ENCODE measurements around the gene NMT2. TPM values are rescaled to one million over a fixed set of nuclear protein-coding genes. Genes with fewer than 3 reads are reported as not detected.

NMT2 gene
- total and polyA plus RNA-seq, 4 donors = 9.6 to 19.1 (median 17.0) TPM

DNA sequence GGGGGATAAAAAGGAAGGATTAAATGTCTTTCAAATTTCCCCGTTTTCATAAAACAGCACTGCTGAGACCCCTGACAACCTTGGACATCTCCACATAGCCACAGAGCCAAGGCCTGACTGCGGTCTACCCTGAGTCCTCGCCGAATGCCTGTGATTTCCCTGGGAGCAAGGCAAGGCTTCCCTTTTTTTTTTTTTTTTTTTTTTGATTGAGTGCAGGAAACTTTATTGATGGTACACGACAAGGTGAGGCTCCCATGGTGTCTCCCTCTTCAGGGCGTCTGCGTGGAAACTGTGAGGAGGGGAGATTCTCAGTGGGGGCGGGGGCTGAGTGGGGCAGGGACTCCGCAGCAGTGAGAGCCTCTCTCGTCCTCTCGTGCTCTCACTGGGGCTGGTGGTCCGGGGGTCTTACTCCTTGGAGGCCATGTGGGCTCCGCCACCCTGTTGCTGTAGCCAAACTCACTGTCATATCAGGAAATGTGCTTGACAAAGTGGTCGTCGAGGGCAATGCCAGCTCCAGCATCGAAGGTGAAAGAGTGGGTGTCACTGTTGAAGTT is 75.6 kb downstream of the NMT2 start:
- Histone ChIP-seq H3K4me1 (ENCODE audit: control insufficient read depth in 4 of 4, insufficient read depth in 4 of 4, low read length in 3 of 4) (peaks cover 3 to 19% (median 13%) of the 10 kb centered on the region in 4 donors), H3K9ac (ENCODE audit: low read depth in 1 of 2, low read length in 2 of 2) (no peak overlapping the region), H3K9me3 (ENCODE audit: control insufficient read depth in 4 of 4, low read length in 3 of 4) (no peaks in the 10 kb centered on the region), H3K4me3 (ENCODE audit: low read depth in 1 of 3, low read length in 3 of 3) (no peak overlapping the region), H3K27ac (ENCODE audit: low read depth in 1 of 2, low read length in 2 of 2) (no peak overlapping the region), H3K27me3 (ENCODE audit: control insufficient read depth in 4 of 4, insufficient read depth in 4 of 4, low read length in 3 of 4) (no peaks in the 10 kb centered on the region), H3K36me3 (ENCODE audit: control insufficient read depth in 4 of 4, insufficient read depth in 3 of 4, low read depth in 1 of 4, low read length in 3 of 4) (no peaks in the 10 kb centered on the region)
- 91% methylated on average over 16 of the region's 16 CpGs for WGBS
- TF ChIP-seq RXRA (IDR thresholded peaks at IDR 0.05) = no peak
- no peak for DNase-seq (ENCODE audit: low spot score)

DNA sequence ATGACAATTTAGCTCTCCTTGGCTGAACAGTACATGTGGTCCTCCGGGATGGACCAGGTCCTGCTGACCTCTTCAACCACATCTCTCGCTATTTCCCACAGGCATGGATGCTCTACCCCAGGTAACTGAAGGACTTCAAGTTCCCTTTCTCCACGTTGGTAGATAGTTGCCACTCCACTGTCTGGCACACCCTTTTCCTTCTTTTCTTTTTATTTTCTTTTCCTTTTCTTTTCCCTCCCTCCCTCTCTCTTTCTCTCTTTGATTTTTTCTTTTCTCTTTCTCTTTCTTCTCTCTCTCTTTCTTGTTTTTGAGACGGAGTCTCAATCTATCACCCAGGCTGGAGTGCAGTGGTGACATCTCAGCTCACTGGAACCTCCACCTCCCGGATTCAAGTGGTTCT is 77.1 kb downstream of the NMT2 start:
- H3K4me3 ChIP-seq (ENCODE audit: low read depth in 1 of 3, low read length in 3 of 3) = no peak overlapping the region
- no peaks in the 10 kb centered on the region for H3K27me3 ChIP-seq (ENCODE audit: control insufficient read depth in 4 of 4, insufficient read depth in 4 of 4, low read length in 3 of 4)
- 85% methylated on average over 5 of the region's 5 CpGs for WGBS
- no peaks in the 10 kb centered on the region for H3K9me3 ChIP-seq (ENCODE audit: control insufficient read depth in 4 of 4, low read length in 3 of 4)
- TF ChIP-seq SP1 (IDR thresholded peaks at IDR 0.05) (no peak), FOXA2 (IDR thresholded peaks at IDR 0.05) (no peak), GABPA (IDR thresholded peaks at IDR 0.05 in 1 of 2, conservative IDR thresholded peaks at IDR 0.05 in 1 of 2) (no peak), EGR1 (IDR thresholded peaks at IDR 0.05; ENCODE audit: low read depth in 2 of 2) (no peak), FOXA1 (IDR thresholded peaks at IDR 0.05) (no peak)
- TF ChIP-seq, protein P1, sequence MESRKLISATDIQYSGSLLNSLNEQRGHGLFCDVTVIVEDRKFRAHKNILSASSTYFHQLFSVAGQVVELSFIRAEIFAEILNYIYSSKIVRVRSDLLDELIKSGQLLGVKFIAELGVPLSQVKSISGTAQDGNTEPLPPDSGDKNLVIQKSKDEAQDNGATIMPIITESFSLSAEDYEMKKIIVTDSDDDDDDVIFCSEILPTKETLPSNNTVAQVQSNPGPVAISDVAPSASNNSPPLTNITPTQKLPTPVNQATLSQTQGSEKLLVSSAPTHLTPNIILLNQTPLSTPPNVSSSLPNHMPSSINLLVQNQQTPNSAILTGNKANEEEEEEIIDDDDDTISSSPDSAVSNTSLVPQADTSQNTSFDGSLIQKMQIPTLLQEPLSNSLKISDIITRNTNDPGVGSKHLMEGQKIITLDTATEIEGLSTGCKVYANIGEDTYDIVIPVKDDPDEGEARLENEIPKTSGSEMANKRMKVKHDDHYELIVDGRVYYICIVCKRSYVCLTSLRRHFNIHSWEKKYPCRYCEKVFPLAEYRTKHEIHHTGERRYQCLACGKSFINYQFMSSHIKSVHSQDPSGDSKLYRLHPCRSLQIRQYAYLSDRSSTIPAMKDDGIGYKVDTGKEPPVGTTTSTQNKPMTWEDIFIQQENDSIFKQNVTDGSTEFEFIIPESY (IDR thresholded peaks at IDR 0.05) = no peak
- TF ChIP-seq, protein P2, sequence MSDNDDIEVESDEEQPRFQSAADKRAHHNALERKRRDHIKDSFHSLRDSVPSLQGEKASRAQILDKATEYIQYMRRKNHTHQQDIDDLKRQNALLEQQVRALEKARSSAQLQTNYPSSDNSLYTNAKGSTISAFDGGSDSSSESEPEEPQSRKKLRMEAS (IDR thresholded peaks at IDR 0.05) = no peak
- TF ChIP-seq, protein P3, sequence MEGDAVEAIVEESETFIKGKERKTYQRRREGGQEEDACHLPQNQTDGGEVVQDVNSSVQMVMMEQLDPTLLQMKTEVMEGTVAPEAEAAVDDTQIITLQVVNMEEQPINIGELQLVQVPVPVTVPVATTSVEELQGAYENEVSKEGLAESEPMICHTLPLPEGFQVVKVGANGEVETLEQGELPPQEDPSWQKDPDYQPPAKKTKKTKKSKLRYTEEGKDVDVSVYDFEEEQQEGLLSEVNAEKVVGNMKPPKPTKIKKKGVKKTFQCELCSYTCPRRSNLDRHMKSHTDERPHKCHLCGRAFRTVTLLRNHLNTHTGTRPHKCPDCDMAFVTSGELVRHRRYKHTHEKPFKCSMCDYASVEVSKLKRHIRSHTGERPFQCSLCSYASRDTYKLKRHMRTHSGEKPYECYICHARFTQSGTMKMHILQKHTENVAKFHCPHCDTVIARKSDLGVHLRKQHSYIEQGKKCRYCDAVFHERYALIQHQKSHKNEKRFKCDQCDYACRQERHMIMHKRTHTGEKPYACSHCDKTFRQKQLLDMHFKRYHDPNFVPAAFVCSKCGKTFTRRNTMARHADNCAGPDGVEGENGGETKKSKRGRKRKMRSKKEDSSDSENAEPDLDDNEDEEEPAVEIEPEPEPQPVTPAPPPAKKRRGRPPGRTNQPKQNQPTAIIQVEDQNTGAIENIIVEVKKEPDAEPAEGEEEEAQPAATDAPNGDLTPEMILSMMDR (IDR thresholded peaks at IDR 0.05; ENCODE audit: low read depth, low read length, missing input control) = no peak
- TF ChIP-seq, protein P4, sequence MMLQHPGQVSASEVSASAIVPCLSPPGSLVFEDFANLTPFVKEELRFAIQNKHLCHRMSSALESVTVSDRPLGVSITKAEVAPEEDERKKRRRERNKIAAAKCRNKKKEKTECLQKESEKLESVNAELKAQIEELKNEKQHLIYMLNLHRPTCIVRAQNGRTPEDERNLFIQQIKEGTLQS (IDR thresholded peaks at IDR 0.05) = no peak
- H3K9ac ChIP-seq (ENCODE audit: low read depth in 1 of 2, low read length in 2 of 2) = no peak overlapping the region
- H3K27ac ChIP-seq (ENCODE audit: low read depth in 1 of 2, low read length in 2 of 2) = no peak overlapping the region
- H3K4me1 ChIP-seq (ENCODE audit: control insufficient read depth in 4 of 4, insufficient read depth in 4 of 4, low read length in 3 of 4) = peaks cover 2 to 11% (median 9%) of the 10 kb centered on the region in 4 donors
- no peaks in the 10 kb centered on the region for H3K36me3 ChIP-seq (ENCODE audit: control insufficient read depth in 4 of 4, insufficient read depth in 3 of 4, low read depth in 1 of 4, low read length in 3 of 4)
- DNase-seq (ENCODE audit: low spot score) = no peak

DNA sequence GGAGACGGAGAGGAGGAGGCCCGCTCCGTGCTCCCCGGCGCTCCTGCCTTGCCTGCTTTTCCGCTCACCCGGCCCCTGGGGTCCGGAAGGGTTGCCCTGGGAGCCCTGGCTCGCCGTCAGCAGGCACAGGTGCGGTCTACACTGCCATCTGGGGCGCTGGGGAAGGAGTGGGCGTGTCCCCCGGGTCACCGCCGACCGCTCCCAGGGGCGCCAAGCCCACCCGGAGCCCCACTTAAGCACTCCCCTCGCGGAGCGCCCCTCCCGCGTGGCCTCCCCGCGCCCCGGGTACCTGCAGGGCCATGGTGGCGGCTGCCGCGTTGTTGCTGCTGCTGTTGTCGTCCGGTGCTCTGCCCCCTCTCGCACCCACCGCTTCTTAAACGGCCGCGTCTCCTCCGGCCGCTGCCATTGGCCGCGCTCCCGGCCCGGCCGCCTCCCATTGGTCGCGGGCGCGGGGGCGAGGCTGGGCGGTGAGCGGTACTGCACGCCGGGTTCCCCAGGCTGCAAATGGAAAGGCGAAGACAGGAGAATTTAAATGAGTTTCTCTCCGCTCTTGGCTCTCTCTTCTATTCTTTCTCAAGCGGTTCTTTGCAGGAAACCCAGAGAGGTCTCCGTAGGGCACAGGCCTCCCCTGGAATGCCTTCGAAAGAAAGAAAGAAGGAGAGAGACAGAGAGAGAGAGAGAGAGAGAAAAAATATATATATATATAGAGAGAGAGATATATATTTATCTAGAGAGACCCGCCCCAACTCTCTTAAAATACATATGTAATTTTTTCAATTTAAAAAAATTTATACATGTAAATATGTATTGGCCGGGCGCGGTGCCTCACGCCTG is 79.8 kb downstream of the NMT2 start, which contains the start of gene ACBD7:
Gene ACBD7 (minus strand): TSS at position 349 of the 834 bp plus-strand sequence. CDS start 48 bp downstream, at position 301.
- peaks cover 0 to 15% (median 10%) of the 10 kb centered on the region in 4 donors for H3K4me1 ChIP-seq (ENCODE audit: control insufficient read depth in 4 of 4, insufficient read depth in 4 of 4, low read length in 3 of 4)
- no peak within 1 kb of the TSS for H3K9ac ChIP-seq (ENCODE audit: low read depth in 1 of 2, low read length in 2 of 2)
- peak within 1 kb of the TSS in 2 of 3 donors; percentile 53 to 72 for H3K4me3 ChIP-seq (ENCODE audit: low read depth in 1 of 3, low read length in 3 of 3)
- no peaks in the 10 kb centered on the region for H3K9me3 ChIP-seq (ENCODE audit: control insufficient read depth in 4 of 4, low read length in 3 of 4)
- H3K27me3 ChIP-seq (ENCODE audit: control insufficient read depth in 4 of 4, insufficient read depth in 4 of 4, low read length in 3 of 4) = no peaks in the 10 kb centered on the region
- H3K27ac ChIP-seq (ENCODE audit: low read depth in 1 of 2, low read length in 2 of 2) = no peak within 1 kb of the TSS
- 8% methylated on average over 63 of the region's 63 CpGs for WGBS
- peak; percentile 74 for DNase-seq (ENCODE audit: low spot score)
- H3K36me3 ChIP-seq (ENCODE audit: control insufficient read depth in 4 of 4, insufficient read depth in 3 of 4, low read depth in 1 of 4, low read length in 3 of 4) = no peaks in the 10 kb centered on the region
- no peak for TF ChIP-seq TAF1 (conservative IDR thresholded peaks at IDR 0.05)
- TF ChIP-seq EGR1 (IDR thresholded peaks at IDR 0.05; ENCODE audit: low read depth in 2 of 2) = no peak
- TF ChIP-seq, protein P2 (IDR thresholded peaks at IDR 0.05) = no peak
- peak; percentile 43 for TF ChIP-seq SP1 (IDR thresholded peaks at IDR 0.05)
- no peak for TF ChIP-seq HNF4G (IDR thresholded peaks at IDR 0.05)
- TF ChIP-seq RXRA (IDR thresholded peaks at IDR 0.05) = no peak
- TF ChIP-seq FOXA2 (IDR thresholded peaks at IDR 0.05) = no peak
- TF ChIP-seq, protein P1 (IDR thresholded peaks at IDR 0.05) = no peak
- TF ChIP-seq, protein P4 (IDR thresholded peaks at IDR 0.05) = no peak
- TF ChIP-seq, protein P3 (IDR thresholded peaks at IDR 0.05; ENCODE audit: low read depth, low read length, missing input control) = peak; percentile 65
- TF ChIP-seq YY1 (IDR thresholded peaks at IDR 0.05) = no peak
- TF ChIP-seq NR2F2 (IDR thresholded peaks at IDR 0.05) = no peak
- TF ChIP-seq RAD21 (IDR thresholded peaks at IDR 0.05) = peak in 1 of 2 donors; percentile 41
- no peak for TF ChIP-seq GABPA (IDR thresholded peaks at IDR 0.05 in 1 of 2, conservative IDR thresholded peaks at IDR 0.05 in 1 of 2)
